DMS 273 treated with DMSO at 0.1 percent for 48 hours (cell line): Measurements from ENCODE around the gene TOP2A.

Source experiments
- DNase-seq: peaks from one replicate; lab custom pipeline; 2025; lab: John Stamatoyannopoulos, UW

The TOP2A gene, protein sequence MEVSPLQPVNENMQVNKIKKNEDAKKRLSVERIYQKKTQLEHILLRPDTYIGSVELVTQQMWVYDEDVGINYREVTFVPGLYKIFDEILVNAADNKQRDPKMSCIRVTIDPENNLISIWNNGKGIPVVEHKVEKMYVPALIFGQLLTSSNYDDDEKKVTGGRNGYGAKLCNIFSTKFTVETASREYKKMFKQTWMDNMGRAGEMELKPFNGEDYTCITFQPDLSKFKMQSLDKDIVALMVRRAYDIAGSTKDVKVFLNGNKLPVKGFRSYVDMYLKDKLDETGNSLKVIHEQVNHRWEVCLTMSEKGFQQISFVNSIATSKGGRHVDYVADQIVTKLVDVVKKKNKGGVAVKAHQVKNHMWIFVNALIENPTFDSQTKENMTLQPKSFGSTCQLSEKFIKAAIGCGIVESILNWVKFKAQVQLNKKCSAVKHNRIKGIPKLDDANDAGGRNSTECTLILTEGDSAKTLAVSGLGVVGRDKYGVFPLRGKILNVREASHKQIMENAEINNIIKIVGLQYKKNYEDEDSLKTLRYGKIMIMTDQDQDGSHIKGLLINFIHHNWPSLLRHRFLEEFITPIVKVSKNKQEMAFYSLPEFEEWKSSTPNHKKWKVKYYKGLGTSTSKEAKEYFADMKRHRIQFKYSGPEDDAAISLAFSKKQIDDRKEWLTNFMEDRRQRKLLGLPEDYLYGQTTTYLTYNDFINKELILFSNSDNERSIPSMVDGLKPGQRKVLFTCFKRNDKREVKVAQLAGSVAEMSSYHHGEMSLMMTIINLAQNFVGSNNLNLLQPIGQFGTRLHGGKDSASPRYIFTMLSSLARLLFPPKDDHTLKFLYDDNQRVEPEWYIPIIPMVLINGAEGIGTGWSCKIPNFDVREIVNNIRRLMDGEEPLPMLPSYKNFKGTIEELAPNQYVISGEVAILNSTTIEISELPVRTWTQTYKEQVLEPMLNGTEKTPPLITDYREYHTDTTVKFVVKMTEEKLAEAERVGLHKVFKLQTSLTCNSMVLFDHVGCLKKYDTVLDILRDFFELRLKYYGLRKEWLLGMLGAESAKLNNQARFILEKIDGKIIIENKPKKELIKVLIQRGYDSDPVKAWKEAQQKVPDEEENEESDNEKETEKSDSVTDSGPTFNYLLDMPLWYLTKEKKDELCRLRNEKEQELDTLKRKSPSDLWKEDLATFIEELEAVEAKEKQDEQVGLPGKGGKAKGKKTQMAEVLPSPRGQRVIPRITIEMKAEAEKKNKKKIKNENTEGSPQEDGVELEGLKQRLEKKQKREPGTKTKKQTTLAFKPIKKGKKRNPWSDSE (N-terminal part only)

DNA sequence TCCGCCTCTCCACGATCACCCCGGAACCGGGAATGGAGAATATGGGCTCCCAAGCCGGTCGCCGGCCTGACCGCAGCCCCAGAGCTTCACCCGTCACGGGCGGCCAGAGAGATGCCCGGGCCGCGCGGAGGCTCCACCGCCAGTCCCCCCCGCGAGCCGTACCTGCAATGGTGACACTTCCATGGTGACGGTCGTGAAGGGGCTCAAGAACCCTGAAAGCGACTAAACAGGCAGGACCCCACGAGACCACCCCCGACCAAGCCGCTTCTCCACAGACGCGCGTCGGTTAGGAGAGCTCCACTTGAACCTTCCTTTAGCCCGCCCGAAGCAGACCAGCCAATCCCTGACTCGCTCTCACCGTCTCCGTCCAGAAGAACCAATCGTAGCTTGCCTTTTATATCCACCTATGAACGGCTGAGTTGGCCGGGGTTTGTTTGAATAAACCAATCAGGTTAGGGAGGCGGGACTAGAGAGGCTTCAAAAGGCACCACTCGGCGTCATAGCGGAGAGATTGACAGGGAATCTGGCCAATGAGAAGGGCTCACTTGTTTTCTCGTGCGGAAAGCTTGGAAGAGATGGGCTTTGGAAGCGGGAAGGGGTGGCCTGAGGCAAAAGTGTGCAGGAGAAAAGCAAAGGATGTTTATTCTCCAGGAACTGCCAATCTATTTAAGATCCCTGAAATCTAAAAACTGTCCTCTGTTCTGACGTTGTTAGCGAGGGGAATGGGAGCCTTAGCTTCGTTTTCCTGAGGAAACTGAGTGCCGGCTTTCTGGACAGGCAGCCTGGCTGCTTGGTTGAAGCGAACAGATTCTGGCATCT lies at the start of gene TOP2A:
TSS of gene TOP2A (minus strand) at position 288 of the 819 bp plus-strand sequence. CDS start at position 183, 105 bp downstream.
- peak; percentile 99 for DNase-seq

DNA sequence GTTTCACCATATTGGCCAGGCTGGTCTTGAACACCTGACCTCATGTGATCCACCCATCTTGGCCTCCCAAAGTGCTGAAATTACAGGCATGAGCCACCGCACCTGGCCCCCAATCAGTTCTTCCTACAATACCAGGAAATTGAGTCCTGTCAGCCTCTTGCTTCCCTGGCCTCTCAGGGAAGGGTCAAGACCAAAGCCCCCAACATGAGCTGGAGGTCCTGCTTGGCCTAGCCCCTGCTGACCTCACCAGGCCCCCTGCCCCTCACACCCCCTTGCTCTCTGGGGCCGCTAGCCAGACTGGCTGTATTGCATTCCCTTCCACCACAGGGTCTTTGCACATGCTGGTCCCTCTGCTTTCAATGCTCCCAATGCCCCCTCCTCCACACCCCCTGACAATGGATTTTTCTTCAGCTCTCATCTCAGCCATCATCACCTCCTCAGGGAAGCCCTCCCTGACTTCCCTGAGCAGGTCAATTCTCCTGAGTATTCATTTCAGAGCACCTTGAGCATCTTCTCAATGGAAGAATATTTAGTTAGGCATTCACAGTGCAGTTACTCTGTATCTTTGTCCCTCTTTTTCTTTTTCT lies 49.7 kb upstream of the TOP2A start:
- no peak for DNase-seq

DNA sequence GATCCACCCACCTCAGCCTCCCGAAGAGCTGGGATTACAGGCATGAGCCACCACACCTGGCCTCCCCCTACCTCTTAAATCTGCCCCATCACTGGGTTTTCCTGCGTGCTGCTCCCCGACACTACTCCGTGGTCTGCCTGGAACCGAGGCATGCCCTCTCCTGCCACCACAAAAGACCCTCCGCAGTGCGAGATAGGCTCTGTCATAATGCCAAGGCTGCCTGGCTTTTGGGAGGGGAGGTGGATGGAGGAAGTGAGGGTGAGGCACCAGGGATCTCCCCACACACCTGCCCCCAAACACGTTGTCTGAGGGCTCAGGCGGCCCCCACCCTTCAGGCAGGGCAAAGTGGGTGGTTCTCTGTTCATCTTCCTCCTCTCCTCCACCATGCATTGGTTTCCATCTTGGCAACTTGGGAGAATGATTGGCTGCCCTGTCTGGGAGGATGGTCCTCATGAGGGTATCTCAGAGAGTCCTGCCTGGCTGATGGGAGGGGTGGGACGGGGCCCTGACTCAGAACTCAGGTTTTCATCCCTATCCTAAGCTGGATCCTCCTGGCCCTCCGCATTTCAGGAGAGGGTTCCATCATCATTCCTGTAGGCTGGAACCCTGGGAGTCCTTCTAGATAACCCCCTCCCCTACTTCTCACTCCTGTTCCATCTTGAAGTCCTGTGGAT lies 48.7 kb upstream of the TOP2A start:
- no peak for DNase-seq

DNA sequence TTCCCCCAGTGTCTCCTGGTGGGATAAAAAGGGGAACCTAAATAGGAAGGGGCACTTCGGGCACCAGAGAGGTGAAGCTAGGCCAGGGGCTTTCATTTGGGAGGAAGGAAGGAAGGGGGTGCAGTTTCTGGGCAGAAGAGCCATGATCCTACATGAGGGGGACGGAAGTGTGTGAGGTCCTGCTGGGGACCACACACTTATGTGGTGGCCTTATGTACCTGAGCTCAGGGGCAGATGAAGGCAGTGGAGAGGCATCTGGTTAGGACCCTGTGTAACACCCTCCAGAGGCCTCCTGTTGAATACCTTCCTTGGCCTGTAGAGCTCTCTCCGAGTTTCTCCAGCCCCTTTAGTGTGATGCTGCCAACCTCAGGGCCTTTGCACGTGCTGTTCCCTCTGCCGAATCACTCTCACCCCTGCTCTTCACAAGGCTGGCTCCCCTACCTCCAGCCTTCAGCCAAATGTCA lies 46.7 kb upstream of the TOP2A start:
- DNase-seq = no peak

DNA sequence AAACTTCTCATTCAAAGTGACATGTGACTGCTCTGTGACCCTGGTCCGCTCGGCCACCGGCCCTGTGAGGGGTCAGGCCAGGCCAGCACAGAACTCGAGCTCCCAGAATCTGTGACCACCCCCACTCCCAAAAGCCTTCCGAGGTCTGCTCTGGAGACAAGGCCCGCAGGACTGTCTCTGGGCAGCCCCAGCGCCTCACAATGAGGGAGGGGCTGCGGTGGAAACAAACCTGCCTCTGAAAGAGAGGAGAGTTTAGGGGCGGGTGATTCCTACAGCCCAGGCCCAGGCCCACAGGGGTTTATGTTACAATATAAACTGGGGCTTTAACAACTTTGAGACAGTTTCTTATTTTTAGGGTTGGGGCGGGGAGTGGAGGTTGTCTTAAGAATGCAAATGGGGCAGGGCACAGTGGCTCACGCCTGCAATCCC lies 45.4 kb upstream of the TOP2A start:
- no peak for DNase-seq

DNA sequence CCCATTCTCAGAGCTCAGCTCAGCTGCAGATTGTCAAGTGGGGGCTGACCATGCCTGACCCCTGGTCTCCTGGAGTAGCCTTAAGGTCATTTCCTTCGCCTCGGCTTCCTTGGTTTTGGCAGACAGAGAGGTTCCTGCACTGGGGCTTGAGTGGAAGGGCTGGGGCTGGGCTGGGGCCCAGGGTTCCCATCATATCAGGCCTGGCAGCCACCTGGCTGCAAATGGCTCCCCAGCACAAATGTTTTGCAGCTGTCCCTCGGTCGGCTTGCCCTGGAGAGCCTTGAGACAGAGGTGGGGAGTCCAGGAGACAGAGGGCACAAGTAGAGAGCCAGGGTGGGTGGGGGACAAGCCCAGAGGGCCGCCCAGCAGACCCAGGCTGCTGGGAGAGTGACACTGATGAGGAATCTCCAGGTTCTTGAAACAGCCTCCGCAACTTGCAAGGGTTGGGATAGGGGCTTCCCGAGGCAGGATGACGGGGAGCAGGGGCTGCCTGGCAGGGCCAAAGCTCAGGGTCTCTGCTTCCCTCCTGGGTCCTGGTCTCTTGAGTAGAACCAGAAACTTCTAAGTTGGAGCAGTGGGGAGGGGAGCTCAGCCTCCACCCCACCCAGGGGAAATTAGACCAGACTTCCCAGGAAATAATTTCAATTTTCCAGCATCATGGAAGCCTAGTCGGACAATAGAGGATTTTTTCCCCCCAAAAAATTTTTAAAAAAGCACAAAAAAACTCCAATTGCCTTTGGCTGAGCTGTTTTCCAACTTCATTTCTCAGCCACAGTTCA lies 44.8 kb upstream of the TOP2A start:
- DNase-seq = no peak

DNA sequence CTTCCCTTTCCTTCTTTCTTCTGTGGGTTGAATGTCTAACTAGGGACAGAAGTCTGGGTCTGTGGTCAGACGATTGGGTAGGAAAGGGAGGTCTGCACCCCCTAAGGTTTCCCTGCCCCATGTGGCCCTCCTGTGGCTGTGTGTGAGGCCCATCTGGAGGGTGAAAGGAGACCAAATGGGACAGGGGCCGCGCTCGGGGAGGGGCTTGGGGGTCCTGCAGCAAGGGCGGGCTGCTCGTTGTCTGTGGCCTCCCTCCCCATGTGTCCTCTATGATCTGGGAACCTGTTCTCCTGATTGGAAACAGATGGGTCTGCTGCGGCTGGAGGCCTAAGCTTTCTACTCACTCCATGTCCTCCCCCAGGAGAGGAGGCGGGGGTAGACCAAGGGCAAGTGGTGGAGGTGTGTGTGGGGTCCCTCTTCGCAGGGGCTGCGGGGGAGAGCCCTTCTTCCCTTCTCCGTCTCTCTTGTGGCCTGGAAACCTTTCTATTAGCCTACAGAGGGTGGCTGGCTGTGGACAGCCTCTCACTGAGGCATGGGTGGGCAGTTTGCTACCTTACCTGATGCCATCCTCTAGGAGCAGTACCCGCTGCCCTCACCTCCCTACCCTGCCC lies 44.1 kb upstream of the TOP2A start:
- no peak for DNase-seq

DNA sequence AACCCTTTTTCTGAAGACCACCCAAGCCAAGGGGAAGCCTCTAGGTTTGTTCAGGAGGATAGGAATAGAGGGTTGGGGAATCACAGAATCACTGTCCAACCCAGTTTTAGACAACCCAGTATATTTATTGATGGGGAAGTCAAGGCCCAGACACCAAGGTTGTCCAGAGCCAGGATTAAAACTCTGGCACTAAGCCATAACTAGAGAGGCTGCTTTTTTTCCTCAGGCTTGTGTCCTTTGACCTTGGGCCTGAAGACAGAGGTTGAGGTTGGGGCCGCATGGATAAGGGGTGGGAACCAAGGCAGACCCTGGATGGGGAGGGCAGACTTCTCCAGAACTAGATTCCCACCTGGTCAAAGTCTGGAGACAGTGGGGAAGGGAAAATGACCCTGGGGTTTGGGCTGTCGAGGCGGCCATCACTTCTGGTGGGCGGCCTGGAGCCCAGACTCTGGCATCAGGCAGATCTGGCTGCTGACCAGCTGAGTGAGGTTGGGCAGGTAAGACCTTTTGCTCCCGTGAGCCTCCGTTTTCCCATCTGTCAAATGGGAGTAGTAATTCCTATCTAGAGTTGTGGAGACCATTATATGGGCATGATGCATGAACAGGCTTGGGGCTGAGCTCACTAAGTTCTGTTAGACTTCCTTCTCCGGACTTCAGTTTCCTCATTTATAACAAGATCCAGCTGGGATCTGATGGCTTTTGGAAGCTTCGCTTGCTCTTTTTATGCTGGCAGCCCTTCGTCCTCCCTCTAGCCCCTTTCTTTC lies 43.5 kb upstream of the TOP2A start:
- no peak for DNase-seq

DNA sequence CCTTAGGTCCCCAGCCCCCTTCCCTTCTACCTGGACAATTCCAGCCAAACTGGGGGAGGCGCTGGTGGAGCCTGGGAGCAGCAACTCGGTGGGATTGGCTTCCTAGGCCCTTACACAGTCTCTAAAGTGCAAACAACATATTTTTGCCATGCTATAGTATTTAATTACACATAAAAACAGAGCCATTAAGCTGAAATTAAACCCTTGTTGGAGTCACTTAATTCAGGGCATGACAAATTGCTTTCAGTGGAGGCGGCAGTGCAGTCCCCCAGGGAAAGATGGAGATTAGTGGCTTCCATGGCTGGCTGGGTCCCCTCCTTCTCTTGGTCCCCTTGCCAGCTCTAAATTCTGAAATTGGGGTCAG lies 42.9 kb upstream of the TOP2A start:
- no peak for DNase-seq

DNA sequence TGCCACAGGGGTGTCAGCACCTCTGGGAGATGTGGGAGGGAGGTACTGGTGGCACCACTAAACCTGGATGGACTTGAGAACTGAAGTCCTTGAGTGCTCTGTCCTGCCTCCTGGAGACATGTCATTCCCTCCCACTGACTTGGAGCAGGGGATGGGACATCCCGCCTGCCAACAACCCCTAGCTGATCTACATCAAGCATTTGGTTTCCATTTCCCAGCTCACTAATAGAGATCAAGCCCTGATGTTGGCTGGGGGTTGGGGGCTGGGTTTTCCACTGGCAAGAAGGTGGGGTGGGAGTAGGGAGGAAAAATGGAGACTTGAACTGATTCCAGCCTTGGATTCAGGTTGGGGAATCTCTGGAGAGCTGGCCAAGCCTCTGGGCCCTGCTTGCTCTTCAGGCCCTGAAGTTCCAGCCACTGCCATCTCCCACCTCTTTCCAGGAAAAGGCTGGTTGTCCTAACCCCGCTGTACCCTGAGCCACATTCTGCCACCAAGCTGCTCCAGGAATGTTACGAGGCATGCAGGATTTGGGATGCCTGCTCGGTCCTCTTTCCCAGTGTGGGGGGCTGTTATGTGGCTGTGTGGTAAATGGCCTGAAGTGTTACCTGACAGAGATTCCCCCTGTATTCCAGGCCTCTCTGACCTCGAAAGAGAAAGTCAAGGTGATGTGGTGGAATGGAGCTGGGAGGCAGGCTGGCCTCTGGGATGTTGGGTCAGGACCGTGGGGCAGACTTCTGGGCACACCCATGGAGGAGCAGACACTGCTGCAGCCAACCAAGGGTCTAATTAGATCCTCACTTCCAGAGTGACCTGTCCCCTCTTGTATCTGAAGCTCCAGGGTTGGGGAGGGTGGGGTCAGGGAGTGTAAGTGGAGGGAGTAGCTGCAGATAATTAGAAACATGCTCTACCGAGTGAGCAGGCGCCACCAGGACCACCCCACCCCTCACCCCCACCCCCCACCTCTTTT lies 42.2 kb upstream of the TOP2A start:
- peak; percentile 32 for DNase-seq

DNA sequence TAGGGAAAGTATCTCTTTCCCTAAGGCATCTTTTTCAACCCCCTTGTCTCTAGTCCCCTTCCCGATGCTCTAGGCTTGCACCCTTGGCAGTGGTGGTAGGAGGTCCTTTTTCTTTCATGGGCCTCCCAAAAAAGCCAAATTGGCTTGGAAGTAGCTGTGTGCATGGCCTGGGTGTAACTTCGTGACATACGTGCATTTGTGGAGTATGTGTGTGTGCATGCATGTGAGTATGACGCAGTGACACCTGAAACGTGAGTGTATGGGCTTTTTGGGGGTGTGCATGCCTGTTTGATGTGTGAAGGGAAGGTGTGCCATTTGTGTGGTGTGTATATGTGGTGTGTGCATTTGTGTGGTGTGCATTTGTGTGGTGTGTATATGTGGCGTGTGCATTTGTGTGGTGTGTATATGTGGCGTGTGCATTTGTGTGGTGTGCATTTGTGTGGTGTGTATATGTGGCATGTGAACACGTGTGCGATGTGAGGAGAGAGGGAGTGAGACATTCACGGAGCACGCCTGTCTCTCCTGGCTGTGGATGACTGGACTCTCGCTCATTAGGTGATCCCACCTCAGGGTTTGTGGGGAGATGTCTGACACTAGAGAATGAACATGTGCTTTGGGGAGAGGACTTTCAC lies 41.3 kb upstream of the TOP2A start:
- no peak for DNase-seq

DNA sequence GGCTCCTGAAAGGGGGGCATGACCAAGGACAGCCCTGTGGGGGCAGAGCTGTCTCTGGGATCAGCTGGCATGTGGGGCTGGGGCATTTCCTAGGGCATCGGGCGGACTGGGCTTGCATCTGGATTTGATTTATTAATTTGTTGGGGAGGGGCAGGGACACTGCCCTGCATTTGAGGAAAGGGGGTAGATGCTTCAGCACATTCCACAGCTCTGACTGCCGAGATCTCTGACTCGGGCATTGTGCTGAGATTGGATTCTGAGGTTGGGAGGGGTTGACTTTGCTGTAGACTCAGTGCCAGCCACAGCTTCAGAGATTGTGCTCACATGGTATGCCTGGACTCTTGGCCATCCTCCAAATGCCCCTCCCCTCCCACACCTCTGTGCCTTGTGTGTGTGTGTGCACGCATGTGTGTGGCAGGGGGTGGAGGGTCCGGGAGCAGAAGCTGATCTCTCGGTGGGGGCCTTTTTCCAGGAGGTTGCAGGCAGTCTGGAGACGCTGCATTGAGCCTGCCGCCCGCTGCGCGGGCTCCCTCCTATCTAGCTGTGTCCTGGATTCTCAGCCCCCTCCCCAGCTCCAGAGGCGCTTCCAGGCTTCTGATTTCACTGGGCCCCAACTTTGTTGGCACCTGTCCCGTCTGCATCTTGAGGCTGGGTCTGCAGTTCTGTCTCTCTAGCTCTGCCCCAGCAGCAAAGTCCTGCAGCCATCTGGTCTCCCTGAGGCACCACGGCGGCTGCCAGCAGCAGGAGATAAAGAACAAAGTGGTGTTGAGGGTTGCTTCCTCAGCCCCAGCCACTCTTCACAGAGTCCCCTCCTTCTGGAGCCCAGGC lies 40.5 kb upstream of the TOP2A start:
- DNase-seq = peak; percentile 89

DNA sequence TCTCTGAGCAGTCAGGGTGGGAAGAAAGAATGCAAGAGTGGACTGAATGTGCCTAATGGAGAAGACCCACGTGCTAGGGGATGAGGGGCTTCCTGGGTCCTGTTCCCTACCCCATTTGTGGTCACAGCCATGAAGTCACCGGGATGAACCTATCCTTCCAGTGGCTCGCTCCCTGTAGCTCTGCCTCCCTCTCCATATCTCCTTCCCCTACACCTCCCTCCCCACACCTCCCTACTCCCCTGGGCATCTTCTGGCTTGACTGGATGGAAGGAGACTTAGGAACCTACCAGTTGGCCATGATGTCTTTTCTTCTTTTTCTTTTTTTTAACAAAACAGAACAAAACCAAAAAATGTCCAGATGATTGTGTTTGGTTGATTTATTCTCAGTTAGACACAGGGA lies 39.7 kb upstream of the TOP2A start:
- no peak for DNase-seq

DNA sequence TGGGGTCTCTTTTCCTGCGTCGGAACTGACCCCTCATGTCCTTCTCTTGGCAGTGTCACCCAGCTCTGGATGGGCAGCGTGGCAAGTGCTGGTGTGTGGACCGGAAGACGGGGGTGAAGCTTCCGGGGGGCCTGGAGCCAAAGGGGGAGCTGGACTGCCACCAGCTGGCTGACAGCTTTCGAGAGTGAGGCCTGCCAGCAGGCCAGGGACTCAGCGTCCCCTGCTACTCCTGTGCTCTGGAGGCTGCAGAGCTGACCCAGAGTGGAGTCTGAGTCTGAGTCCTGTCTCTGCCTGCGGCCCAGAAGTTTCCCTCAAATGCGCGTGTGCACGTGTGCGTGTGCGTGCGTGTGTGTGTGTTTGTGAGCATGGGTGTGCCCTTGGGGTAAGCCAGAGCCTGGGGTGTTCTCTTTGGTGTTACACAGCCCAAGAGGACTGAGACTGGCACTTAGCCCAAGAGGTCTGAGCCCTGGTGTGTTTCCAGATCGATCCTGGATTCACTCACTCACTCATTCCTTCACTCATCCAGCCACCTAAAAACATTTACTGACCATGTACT lies 38.8 kb upstream of the TOP2A start:
- no peak for DNase-seq

DNA sequence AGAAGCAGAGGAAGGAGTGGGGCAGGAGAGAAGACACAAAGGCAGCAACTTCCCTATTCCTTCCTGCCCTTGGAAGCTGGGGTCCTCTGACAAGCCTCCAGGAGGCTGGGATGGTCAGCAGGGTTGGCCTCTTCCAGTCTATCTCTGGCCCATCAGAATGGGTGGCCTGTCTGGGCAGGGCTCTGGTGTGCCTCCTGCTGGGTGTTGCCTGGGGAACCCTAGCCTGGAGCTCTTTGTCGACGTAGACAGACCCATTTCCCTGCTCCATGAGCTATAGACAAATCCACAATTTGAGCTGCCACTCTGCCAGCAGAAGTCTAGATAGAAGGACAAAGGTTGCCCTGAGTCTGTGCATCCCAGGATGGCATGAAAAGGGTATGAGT lies 36.9 kb upstream of the TOP2A start:
- DNase-seq = no peak
